Posterior vena cava (tissue), 2 donors: Measurements from ENCODE around the gene CAPN3. TPM values are rescaled to one million over a fixed set of nuclear protein-coding genes. Genes with fewer than 3 reads are reported as not detected.
"Not testable (repeated sequence)": the region's sequence is repeated elsewhere in the genome, so short reads cannot be mapped to it uniquely, and the experiment has no call there.

ENCODE experiments used
- DNase-seq: peaks from one replicate; pipeline ENCODE4 v3.0.0-alpha.2; 2020; ENCODE audit warnings: low spot score
- intact Hi-C, 2 donors: fragments of 100-400 bp; cut with DNase I; formaldehyde crosslinking; loops; one replicate each; pipeline versions ENCODE4 v1.14.1 to v1.14.2; 2022 to 2023
- long read RNA-seq, 2 donors: library from polyadenylated mRNA; unstranded; transcript quantifications; one replicate each; pipeline ENCODE4 v2.0.0, GENCODE V29; 2020 to 2021
- total RNA-seq, 2 donors: library from RNA; stranded (reverse); fragmentation: NEBNext Ultra II Directional; extraction: Animal tissue kit (Norgen Biotek cat#: 25700); gene quantifications; one replicate each; pipeline ENCODE4 v1.2.1, GENCODE V29; 2021
- donor health status: DM: yes; HTN: yes; CAD: no.
- donor health status: DM: yes; HTN: yes; CAD: no.

Gene CAPN3
- total RNA-seq, result 10 to 100 TPM in 1 of 2 donors, 1 to 10 TPM in 1; 7.6 to 11.8 TPM
- long read RNA-seq, donor 1, result 0 reads
- long read RNA-seq, donor 2, partial matches to known transcripts, result 1 of 1 reads
- long read RNA-seq, donor 2, other reads (novel, unspliced or antisense), result 0 of 1 reads

- DNase-seq, result no peak
- intact Hi-C loops, result no loop called here
Measured at GRCh38 chr15:42359249-42359648, at the start of gene CAPN3. TSS of gene CAPN3 (plus strand) at chr15:42359501. CDS start at chr15:42359806, 305 bp downstream.

DNA sequence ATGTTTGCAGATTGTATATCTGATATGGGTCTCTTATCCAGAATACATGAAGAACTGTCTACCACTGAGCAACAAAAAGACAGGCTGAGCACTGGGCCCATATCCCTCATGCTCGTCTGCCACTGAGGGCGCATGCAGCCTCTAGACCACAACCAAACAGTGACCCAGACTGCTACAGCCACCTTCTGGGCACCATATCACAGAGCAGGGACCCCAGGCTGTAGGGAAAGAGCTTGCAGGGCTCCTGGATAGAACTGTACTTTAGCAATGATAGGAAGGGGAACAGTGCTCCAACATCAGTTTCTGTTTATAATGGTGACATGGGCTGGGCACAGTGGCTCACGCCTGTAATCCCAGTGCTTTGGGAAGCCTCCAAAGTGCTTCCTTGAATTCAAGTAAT, 45.8 kb upstream of the CAPN3 start:
- intact Hi-C loops, result no loop called here

GRCh38 chr15:42314818-42315217, 44.5 kb upstream of the CAPN3 start:
- intact Hi-C loops, result no loop called here
- no peak for DNase-seq

More for the DNA sequence above, 45.8 kb upstream of the CAPN3 start:
- no peak for DNase-seq

DNA sequence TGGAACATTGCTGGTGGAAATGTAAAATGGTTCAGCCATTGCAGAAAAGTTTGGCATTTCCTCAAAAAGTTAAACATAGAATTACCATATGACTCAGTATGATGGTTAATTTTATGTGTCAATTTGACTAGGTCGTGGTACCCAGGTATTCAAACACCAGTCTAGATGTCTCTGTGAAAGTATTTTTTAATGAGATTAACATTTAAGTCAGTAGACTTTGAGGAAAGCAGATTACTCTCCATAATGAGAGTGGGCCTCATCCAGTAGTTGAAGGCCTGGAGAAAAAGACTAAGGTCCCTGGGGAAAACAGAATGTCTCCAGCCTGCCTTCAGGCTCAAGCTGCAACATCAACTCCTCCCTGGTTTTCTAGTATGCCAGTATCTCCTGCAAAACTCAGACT, 43.8 kb upstream of the CAPN3 start:
- no peak for DNase-seq
- intact Hi-C loops, result no loop called here

DNA sequence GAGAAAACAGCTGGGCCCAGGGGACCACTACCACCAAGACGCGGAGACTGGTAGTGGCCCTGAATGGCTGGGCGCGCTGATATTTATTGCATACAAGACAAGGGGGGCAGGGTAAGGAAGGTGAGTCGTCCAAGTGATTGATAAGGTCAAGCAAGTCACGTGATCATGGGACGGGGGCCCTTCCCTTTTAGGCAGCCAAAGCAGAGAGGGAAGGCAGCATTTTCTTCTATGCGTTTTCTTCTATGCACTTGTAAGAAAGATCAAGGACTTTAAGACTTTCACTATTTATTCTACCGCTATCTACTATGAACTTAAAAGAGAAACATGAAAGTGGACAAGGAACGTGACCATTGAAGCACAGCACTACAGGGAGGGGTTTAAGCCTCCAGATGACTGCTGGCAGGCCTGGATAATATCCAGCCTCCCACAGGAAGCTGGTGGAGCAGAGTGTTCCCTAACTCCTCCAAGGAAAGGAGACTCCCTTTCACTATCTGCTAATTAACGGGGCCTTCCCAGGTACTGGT, 43.0 kb upstream of the CAPN3 start:
- intact Hi-C loops, DNase-seq: not testable (repeated sequence)

DNA sequence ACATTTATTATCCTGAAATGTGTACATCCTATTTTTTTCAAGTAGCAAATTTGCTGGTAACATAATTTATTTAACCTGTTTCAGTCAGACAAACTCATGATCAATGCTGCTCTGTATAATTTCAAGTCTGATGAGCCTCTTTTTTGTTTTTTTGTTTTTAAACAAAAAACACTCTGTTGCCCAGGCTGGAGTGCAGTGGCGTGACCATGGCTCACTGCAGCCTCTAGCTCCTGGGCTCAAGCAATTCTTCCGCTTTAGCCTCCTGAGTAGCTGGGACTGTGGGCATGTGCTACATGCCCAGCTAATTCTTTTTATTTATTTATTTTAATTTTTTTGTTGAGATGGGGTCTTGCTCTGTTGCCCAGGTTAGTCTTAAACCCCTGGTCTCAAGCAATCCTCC, 40.1 kb upstream of the CAPN3 start:
- intact Hi-C loops, result no loop called here
- no peak for DNase-seq

GRCh38 chr15:42324308-42324707, 35.0 kb upstream of the CAPN3 start:
- no peak for DNase-seq
- intact Hi-C loops, result no loop called here

GRCh38 chr15:42329161-42329560, 30.1 kb upstream of the CAPN3 start:
- intact Hi-C loops, result loop anchor here in 1 of 2 donors (5.0 kb wide), 1 partner anchor 928 kb away; no protein-coding TSS in a partner anchor
- no peak for DNase-seq

- DNase-seq, result no peak
- intact Hi-C loops, result loop anchor here in 1 of 2 donors (5.0 kb wide), 1 partner anchor 927 kb away; no protein-coding TSS in a partner anchor
Measured at GRCh38 chr15:42329992-42330391, 29.3 kb upstream of the CAPN3 start.

DNA sequence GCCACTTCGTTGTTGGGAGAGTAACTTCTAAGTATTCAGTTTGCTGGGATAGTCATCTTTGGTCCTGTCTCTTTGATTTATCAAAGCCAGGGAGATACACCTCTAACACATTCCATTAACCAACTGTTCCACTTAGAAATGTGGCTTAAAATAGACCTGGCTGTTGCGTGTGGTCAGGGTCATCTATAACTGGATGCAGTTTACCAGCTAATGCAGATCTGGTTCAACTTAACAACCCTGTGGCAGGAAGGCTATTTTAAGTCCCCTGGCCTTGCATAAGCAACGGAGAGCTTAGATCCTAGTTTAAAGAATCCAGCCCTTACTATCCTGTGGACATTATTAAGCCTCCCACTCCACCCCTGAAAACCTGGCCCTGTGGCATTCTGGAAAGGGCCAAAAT, 28.1 kb upstream of the CAPN3 start:
- intact Hi-C loops, result no loop called here

DNA sequence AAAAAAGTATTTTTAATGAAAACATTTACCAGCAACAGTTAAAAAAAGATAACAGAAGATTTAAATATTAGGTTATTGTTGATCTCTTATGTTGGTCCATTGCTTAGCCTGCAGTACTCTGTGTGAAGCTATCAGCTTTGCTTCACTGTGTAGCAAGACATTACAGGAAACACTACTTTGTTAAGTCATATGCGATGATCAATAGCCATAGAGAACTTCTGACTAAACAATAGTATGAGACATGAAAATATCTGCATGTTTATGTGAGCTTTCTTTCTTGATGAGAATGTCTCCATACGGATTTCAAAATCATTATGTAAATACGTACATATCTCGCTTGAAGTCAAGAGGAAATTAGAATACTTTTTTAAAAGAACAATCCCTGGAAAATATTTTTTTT, 27.0 kb upstream of the CAPN3 start:
- intact Hi-C loops, result no loop called here

More for the DNA sequence above, 28.1 kb upstream of the CAPN3 start:
- no peak for DNase-seq

GRCh38 chr15:42335074-42335473, 24.2 kb upstream of the CAPN3 start:
- intact Hi-C loops, result no loop called here
- no peak for DNase-seq

More for the DNA sequence above, 27.0 kb upstream of the CAPN3 start:
- DNase-seq, result no peak

GRCh38 chr15:42336650-42337049, 22.7 kb upstream of the CAPN3 start:
- DNase-seq, intact Hi-C loops: not testable (repeated sequence)

- intact Hi-C loops, DNase-seq: not testable (repeated sequence)
Measured at GRCh38 chr15:42337104-42337503, 22.2 kb upstream of the CAPN3 start.

DNA sequence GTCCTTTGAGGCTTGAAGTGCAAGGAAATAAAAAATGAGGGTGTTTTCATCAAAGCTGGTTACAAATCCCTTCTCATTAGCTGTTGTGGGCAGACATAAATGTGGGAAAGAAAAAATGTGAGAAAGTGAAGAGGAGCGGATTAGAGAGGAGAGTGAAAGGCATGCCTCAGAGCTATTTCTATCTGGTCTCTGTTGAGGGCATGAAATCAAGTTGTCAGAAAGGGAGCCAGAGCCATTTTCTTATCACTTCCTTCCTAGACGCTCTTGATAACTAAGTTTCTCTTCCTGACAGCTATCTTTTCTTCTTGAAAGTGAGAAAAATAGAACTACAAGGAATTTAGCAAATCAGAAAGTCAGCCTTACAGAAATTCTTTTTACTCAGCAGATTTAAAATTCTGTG, 20.8 kb upstream of the CAPN3 start:
- intact Hi-C loops, result no loop called here
- DNase-seq, result no peak

- DNase-seq, result no peak
- intact Hi-C loops, result no loop called here
Measured at GRCh38 chr15:42343596-42344232, 15.6 kb upstream of the CAPN3 start.

DNA sequence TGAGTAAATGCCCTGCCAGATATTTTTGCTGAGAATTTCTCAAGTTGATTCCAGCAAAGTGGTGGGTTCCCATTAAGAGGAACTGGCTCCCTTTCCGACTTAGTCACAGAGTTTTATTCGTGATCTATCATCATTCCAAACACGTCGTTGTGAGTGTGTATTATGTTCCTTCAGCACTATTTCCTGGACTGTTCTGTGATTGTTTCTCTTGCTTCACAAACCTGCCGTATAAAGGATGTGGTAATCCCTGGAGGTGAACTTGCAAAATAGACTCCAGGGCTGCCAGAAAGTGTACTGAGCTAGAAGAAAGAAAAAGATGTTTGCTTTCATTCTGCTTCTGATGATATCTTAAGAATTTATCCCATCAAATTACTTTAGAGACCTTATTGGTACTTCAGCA, 14.5 kb upstream of the CAPN3 start:
- intact Hi-C loops, result no loop called here
- DNase-seq, result no peak

- DNase-seq, result no peak
- intact Hi-C loops, result no loop called here
Measured at GRCh38 chr15:42345504-42345903, 13.8 kb upstream of the CAPN3 start.

DNA sequence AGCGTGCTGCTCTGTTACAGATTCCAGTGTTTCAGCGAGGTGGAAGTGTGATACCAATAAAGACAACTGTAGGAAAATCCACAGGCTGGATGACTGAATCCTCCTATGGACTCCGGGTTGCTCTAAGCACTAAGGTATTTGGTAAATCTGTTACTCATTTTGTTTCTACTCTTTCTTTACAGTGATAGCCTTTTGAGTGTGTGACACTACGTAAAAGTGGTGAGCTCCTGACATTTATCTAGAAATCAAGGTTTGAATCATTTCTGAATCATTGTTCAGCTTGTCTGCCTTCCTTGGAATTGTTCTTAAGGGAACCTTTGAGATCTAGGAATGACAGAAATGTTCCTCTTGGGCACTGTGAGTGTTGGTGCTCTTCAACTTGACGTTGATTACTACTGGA, 11.2 kb upstream of the CAPN3 start:
- DNase-seq, result no peak
- intact Hi-C loops, result no loop called here

GRCh38 chr15:42349186-42349585, 10.1 kb upstream of the CAPN3 start:
- DNase-seq, result no peak
- intact Hi-C loops, result no loop called here

GRCh38 chr15:42352401-42352800, 6.9 kb upstream of the CAPN3 start:
- intact Hi-C loops, result no loop called here
- DNase-seq, result no peak
